Osteocyte (in vitro differentiated cells): ENCODE measurements around the gene ARHGEF16. TPM values are rescaled to one million over a fixed set of nuclear protein-coding genes. Genes with fewer than 3 reads are reported as not detected.

ENCODE experiments used
- DNase-seq: peaks from one replicate; pipeline ENCODE4 v3.0.0; 2021; ENCODE audit warnings: mixed read lengths; ENCODE audit not compliant: unreplicated experiment; ENCODE audit errors: extremely low spot score
- H3K27ac Mint-ChIP-seq: one replicate; pipeline ENCODE4 v1.8.0; 2021; ENCODE audit warnings: mild to moderate bottlenecking, mixed read lengths; ENCODE audit not compliant: unreplicated experiment
- H3K27me3 Mint-ChIP-seq: one replicate; pipeline ENCODE4 v1.8.0; 2021; ENCODE audit warnings: mixed read lengths; ENCODE audit not compliant: unreplicated experiment
- H3K36me3 Mint-ChIP-seq: one replicate; pipeline ENCODE4 v1.8.0; 2021; ENCODE audit warnings: mixed read lengths; ENCODE audit not compliant: unreplicated experiment
- H3K4me1 Mint-ChIP-seq: one replicate; pipeline ENCODE4 v1.8.0; 2021; ENCODE audit warnings: mixed read lengths; ENCODE audit not compliant: unreplicated experiment
- H3K4me3 Mint-ChIP-seq: one replicate; pipeline ENCODE4 v1.8.0; 2021; ENCODE audit warnings: mild to moderate bottlenecking, moderate library complexity, mixed read lengths; ENCODE audit not compliant: unreplicated experiment
- H3K9me3 Mint-ChIP-seq: one replicate; pipeline ENCODE4 v1.8.0; 2021; ENCODE audit warnings: mixed read lengths; ENCODE audit not compliant: unreplicated experiment
- CTCF ChIP-seq: fragments of 200-600 bp; sonication (generic); IDR thresholded peaks from 2 replicates; pipeline ENCODE4 v1.5.0; 2021; ENCODE audit warnings: antibody characterized with exemption, mild to moderate bottlenecking, moderate library complexity
- total RNA-seq: library from RNA; stranded (reverse); gene quantifications from 2 replicates; pipeline ENCODE4 v1.2.1, GENCODE V29; 2021

The ARHGEF16 gene
- total RNA-seq, 1 donor from 2014 or later, result 3.2 TPM

- Mint-ChIP-seq H3K4me1 (peaks cover 56% of the 10 kb centered on the region), H3K27ac (no peak overlapping the region), H3K9me3 (no peaks in the 10 kb centered on the region), H3K4me3 (no peak overlapping the region), H3K27me3 (no peaks in the 10 kb centered on the region), H3K36me3 (no peaks in the 10 kb centered on the region)
- no peak for DNase-seq
- no peak for TF ChIP-seq CTCF
Observed at GRCh38 chr1:3456964-3457909, 2.8 kb downstream of the ARHGEF16 start.

GRCh38 chr1:3457910-3458883, 3.7 kb downstream of the ARHGEF16 start:
- Mint-ChIP-seq H3K4me1 (peaks cover 55% of the 10 kb centered on the region), H3K36me3 (no peaks in the 10 kb centered on the region), H3K27ac (peak overlapping the region; percentile 93), H3K27me3 (no peaks in the 10 kb centered on the region), H3K4me3 (no peak overlapping the region), H3K9me3 (no peaks in the 10 kb centered on the region)
- TF ChIP-seq CTCF, result no peak
- DNase-seq, result no peak

GRCh38 chr1:3459051-3459908, 4.8 kb downstream of the ARHGEF16 start:
- no peak for DNase-seq
- Mint-ChIP-seq H3K36me3 (no peaks in the 10 kb centered on the region), H3K4me1 (peaks cover 51% of the 10 kb centered on the region), H3K9me3 (no peaks in the 10 kb centered on the region), H3K27ac (peak overlapping the region; percentile 93), H3K27me3 (no peaks in the 10 kb centered on the region), H3K4me3 (no peak overlapping the region)
- TF ChIP-seq CTCF, result no peak

GRCh38 chr1:3459940-3460671, 5.6 kb downstream of the ARHGEF16 start:
- Mint-ChIP-seq H3K9me3 (no peaks in the 10 kb centered on the region), H3K27me3 (no peaks in the 10 kb centered on the region), H3K4me3 (no peak overlapping the region), H3K4me1 (peaks cover 51% of the 10 kb centered on the region), H3K36me3 (no peaks in the 10 kb centered on the region), H3K27ac (peak overlapping the region; percentile 93)
- TF ChIP-seq CTCF, result no peak
- DNase-seq, result no peak
